Stimulated activated CD8-positive, alpha-beta memory T cell treated with anti-CD3 and anti-CD28 coated beads, Interleukin-4, amount 100 ng/mL, for 4 hours (primary cell): ENCODE results near the gene CSNK2A1.

ENCODE experiments used
- DNase-seq, 2 donors: peaks; one replicate each; pipeline ENCODE4 v3.0.0-alpha.2; 2020; ENCODE audit warnings: low read depth in 2 of 2, low spot score in 1 of 2

CSNK2A1 gene

DNA sequence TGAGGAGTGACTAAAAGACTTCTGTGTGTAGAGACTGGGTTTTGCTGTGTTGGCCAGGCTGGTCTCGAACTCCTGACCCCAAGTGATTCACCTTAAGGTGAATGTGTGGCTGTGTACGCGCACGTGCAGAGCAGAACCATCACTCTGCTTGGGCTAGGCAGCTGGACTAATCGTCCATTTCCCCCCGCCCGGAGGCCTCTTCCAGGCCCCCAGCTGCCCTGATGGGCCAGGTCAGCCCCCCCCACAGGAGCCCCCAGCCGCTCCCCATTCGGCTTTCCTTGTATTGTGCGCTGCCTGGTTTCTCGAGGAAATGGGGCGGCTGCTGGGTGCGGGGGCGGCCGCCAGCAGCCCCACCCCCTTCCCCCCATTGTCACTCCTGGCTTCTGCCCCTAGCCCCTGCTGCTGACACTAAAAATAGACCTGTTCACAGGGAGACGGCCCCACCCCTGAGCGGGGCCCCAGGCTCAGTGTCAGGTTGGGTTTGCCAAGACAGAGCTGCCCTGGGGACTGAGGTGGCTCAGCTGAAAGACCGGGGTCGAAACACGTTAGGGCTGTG lies 24.6 kb upstream of the CSNK2A1 start:
- no peak for DNase-seq

DNA sequence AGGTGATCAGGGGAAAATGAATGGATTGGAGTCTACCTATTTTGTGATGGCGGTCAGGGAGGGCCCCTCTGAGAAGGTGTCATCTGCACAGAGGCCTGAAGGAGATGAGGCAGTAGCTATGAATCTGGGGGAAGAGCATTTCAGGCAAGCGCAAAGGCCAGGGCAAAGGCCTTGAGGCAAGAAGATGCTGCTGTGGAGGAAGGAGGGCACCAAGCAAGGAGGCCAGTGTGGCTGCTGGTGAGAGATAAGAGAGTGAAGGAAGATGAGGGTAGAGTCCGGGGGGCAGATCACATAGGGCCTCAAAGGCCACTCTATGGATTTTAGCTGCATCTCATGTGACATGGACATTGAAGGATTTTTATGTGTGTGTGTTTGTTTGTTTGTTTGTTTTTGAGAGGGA lies 20.6 kb upstream of the CSNK2A1 start:
- DNase-seq, result no peak

DNA sequence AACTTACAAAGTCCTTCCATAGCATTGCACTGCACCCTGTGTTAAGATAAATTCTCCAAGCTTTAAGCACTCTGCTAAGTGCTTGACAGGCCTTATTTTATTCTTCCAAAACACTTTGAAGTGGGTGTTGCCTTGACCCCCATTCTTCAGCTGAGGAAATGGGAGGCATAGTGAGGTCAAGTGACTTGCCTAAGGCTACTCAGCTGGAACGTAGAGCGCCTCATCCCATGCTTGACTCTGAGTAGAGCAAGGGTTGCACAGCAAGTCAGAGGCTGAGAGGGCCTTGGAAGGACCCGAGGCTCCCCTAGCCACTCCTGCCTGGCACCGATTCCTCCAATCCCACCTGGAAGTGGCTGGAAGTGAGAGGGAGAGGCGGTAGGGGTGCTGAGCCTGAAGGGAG lies 19.6 kb upstream of the CSNK2A1 start:
- DNase-seq, result no peak

DNA sequence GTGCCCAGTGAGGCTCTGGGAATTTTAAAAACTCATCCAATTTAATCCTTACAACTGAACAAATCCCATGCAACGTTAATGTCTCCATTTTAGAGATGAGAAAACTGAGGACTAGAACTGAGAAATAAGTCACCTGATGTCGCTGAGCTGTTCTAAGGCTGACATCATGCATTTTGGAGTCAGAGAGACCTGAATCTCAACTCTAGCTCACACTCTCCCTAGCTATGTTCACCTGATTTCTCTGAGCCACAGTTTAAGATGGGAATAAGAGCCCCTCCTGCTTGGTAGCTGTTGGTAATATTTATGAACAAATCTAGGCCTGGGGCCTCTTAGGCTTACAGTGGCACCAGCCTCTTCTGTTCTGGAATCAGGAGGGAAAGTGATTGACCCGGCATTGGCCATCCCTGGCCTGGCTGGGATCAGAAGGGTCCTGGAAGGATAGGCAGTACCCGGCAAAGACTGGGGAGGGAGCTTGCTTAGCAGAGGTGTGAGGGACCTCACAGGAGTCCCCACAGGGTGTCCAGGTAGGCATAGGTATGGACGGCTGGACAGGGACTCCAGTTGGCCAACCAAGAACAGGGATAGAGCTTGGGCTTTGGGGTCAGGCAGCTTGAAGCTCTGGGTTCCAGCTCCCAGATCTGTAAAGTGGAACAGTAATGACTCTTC lies 18.8 kb upstream of the CSNK2A1 start:
- DNase-seq, result no peak

DNA sequence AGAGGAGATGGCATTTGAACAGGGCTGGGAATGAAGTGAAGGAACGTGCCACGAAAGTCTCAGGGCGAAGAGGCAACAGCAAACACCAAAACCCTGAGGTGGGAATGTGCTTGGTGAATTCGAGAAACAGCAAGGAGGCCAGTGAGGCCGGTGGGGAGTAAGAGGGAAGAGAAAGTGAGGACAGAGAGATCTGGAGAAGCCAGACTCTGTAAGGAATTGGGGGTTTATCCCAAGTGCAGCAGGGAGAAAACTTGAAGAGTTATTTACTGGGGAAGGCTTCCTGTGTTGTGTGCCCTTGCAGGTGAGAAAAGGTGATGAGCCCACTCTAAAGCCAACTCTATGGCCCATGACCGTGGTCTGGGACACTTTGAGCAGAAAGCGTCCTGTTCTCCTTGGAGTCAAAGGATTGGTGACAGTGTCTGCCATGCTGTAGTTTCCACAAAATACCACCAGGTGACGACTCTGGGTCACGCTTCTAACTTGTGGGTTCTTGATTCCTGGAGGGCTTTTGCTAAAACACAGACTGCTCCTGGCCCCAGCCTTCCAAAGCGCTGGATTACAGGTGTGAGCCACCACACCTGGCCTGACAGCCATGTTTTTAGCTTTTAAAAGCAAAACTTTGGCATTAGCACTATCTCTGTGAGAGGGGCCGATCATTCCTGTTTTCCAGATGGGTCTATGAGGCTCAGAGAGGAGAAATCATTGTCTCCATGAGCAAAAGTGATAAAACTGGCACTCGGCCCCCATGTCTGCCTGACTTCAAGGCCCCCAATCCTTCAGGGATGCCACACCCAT lies 18.0 kb upstream of the CSNK2A1 start:
- DNase-seq, result peak in 1 of 2 donors; percentile 6

DNA sequence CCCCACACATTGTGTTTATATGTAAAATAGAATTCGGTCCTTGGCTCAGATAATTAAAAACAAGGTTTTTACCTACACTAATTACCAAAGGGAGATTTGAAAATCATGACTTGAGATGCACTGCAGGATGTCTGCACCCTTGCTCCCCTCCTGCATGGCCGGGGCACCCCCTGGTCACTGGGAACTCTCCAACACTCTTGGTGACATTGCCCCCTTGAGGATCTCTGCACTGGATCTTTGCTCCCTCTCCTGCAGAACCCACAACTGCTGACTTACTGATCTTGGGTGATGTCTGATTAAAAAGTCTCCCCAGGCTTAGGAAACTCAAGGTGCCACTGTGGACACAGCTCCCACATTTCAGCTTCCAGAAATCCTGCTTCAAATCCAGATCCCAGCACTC lies 17.1 kb upstream of the CSNK2A1 start:
- no peak for DNase-seq

DNA sequence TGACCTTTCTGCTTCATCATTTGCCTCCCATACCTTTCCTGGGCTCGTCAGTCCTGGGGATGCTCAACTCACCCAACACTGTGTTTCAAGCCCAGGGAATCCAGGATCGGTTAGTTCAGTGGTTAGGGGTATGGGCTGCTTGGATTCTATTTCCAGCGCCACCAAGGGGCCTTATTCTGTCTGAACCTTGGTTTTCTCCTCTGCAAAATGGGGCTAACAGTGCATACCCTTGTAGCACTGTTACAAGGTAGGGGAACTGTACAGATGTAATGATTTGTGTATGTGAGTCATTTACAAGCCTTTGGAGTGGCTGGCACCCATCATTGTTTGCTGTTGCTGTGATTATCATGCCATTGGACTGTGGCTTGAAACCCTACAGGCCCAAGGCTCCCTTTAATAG lies 14.5 kb upstream of the CSNK2A1 start:
- no peak for DNase-seq

DNA sequence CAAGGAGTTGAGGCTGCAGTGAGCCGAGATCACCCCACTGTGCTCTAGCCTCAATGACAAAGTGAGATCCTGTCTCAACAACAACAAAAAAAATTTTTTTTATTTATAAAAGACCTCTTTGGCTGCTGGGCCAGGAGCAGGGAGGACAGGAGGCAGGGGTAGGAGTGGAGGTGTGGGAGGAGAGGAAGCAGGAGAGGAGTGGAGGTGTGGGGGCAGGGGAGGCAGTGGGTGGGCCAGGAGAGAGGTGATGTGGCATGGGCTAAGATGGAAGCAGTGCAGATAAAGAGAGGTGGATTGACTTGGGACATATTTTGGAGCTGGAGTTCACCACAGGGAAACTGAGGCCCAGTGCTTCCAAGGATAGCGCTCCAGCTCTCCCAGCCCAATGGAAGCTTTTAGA lies 13.4 kb upstream of the CSNK2A1 start:
- no peak for DNase-seq

DNA sequence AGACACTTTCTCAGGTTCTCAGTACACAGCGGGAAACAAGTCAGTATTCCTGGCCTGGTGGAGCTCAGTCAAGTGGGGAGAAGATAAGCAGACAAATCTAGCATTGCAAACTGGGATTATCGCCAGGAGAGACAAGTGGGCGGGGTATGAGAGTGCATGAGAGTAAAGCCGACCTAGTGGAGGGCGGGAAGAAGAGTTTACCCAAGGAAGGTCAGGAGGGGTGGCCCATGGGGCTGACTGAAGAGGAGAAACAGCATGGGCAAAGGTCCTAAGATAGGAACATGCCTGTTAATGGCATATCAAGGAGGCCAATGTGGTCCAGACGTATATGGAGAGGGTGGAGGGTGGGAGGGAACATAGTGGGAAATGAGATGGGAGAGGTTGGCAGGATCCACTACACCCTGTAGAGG lies 12.4 kb upstream of the CSNK2A1 start:
- no peak for DNase-seq

DNA sequence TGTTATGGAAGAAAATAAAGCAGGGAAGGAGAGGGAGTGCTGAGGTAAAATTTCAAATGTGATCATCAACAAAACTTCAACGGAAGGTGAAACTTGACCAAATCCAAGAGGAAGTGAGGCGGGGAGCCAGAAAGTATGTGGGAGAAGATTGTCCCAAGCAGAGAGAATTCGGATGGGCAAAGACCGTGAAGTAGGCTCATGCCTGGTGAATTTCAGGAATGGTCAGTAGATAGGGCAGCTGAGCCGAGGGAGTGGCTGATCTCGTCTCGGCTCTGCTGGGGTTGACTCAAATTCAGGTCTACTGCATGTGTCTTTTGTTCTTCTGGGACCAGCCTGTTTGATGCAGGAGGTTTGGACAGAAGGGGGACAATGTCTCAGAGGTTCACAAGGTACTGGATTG lies 7.0 kb upstream of the CSNK2A1 start:
- DNase-seq, result no peak

DNA sequence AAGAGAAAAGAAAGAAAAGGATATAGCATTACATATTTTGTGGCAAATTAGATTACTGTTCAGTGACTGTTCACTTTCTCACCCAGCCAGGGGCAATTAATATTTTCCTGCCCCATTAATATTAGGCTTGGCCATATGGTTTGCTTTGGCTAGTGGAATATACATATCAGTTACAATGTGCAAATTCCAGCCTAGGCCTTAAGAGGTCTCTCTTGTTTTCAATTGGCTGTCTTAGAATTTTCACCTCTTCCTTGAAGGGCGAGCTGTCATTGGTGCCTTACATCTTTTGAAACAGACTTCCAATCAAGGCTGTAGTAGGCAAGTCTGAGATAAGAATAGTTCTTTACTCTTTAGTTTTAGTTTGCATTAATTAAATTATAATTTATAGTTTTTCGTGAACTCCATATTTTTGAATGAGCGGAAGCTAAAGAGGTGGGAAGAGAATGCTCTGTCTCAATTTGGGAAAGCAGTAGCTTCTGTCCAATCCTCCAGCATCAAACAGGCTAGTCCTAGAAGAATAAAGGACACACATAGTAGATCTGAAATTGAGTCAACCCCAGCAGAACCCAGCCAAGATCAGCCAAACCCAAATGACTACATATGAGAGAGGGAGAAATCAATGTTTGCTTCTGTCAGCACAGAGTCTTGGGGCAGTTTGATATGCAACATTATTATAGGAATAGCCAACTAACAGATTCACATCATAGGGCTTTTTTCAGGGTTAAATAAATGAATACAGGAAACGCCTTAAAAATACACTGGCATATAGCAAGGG lies 6.3 kb upstream of the CSNK2A1 start:
- DNase-seq, result no peak

DNA sequence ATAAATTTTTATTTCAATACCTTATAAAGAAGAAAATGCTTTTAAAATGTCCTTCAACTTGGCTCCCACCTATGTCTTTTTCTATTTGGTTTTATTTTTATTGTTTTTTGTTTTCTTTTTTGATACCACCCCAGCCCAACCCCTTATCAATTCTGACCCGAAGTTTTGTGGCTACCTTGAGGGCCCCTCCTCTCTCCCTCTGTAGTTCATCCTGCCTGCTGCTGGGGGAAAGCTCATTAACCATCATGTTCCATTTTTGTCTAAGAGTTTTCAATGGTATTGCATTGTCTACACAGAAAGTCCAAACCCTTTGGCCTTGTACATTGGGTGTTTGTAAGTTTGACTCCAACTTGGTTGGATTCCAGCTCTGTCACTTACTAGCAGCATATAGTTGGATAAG lies 5.3 kb upstream of the CSNK2A1 start:
- DNase-seq, result no peak

DNA sequence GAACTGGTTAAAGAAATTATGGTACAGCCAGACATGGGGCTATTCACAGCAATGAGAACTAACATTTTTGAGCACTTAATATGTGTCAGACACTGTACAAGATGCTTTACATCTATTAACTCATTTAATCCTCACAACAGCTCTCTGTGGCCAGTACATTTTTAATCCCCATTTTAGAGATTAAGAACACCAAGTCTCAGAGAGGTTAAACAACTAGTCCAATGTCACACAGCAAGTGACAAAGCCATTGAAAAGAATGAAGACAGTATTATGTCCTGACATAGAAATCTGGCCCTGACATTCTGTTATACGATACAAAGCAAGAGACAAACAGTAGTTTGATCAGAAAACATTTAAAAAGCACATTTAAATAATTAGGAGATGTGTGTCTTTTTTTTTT lies 3.8 kb upstream of the CSNK2A1 start:
- DNase-seq, result no peak

DNA sequence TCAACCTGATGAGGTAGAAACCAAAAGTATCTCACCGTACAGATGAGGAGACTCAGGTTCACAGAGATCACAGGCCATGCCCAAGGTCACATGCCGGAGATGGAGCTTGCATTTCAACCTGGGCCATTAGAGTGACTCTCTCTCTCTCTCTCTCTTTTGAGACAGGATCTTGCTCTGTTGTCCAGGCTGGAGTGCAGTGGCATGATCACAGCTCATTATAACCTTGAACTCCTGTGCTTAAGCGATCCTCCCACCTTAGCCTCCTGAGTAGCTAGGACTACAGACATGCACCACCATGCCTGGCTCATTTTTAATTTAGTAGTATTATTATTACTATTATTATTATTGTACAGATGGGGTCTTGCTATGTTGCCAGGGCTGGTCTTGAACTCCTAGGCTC lies 2.8 kb upstream of the CSNK2A1 start:
- DNase-seq, result no peak

DNA sequence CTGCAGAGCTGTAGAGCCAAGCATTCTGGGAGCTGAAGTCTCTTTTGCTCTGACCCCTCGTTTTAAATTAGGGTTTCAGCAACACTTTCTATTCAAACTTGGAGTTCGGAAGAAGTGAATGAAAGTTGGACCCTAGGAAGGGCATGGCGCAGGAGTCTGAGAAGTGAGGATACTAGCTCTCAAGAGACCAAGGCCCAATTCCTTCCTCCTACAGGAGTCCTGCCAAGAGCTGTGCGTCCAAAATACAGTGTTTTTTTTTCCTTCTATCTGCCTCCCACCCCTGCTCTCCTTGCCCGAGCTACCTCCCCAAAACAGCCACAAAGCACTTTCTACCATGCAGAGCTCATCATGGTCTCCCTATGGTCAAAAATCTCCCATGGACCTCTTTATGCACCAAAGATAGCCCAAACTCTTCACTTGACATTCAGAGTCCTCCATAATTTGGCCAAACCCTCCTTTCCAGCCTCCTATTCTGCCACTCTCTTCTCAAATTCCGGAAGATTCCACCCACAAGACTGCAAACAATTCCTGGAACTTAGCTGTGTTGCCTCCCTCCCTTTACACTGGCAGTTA lies 649 bp upstream of the CSNK2A1 start:
- no peak for DNase-seq

DNA sequence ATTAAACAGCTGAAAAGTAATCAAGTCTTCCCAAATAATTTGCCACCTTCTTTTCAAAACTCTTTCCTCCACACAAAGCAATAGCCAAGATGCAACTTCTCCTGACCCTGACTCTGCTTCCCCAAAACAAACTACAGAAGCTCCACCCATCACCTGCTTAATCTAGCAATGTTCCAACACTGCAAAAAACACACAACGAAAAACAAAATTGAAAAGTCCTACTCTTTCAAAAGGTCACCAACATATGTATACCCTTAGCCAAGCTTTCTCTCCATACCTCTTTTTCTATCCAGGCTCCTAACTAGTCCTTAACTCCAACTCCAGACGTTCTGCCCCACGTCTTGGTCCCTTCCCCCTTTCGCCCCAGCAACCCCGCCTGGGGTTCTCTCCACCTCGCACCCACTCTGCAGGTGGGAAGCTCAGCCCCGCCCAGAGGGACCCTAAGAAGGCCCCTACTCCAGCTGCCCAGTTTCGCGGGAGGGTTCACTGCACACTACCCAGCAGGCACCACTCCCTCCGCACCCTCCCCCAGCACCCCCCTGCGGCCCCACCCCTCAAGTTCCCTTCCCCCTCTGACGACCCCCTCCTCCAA lies 717 bp downstream of the CSNK2A1 start:
- no peak for DNase-seq

DNA sequence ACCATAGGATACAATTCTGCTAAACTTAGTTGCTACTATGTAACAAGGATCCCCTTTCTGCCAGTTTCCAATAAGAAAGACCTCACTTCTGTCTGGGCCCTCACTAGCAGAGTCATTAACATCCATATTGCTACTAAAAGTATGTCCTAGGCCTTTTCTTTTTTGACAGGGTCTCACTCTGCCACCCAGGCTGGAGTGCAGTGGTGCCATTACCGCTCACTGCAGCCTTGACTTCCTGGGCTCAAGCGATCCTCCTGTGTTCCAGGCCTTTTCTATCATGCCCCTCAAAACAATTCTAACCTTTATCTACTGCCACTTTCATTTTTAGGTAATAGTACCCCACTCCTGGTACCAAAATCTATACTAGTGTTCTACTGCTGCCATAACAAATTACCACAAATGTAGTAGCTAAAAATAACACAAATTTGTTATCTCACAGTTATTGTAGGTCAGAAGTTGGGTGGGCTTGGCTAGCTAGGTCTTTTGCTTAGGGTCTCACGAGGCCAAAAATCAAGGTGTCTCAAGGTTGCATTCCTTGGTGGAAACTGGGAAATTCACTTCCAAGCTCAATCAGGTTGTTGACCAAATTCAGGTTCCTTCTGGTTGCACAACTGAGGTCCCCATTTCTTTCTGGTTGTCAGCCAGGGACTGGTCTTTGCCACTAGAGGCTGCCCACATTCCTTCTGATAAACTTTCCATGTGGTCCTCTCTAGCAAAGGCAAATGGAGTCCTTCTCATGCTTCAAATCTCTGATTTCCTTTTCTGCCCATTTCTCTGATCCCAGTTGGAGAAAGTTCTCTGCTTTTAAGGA lies 3.0 kb downstream of the CSNK2A1 start:
- no peak for DNase-seq

DNA sequence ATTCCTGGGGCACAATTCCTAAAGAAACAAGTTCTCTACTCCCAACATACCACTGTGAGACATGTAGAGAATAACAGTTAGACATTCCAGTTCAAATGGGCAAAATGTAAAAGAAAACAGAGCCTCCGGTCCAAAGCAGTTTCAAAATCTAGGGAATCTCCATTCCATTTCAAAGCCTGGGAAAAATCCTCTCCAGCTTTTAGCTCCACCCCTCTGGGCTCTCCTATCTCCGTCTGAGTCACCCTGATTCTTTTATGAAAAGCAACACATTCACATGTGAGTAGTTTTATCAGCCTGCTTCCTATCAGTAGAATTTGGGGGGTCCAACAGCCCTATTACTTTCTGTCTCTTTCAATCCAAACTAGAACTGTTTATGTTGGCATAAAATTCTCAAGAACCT lies 3.7 kb downstream of the CSNK2A1 start:
- no peak for DNase-seq

DNA sequence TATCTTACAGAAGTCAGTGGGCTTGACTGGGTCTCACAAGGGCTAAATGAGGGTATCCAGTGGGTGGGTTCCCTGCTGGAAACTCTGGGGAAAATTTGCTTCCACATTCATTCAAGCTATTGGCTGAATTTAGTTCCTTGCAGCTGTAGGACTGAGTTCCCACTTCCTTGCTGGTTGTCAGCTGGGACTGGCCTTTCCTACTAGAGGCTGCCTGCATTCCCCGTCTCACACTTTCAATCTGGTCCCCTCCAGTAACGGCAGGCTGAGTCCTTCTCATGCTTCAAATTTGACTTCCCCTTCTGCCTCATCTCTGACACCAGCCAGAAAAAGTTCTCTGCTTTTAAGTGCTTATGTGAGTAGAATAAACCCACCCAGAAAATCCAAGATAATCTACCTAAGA lies 4.4 kb downstream of the CSNK2A1 start:
- DNase-seq, result no peak

DNA sequence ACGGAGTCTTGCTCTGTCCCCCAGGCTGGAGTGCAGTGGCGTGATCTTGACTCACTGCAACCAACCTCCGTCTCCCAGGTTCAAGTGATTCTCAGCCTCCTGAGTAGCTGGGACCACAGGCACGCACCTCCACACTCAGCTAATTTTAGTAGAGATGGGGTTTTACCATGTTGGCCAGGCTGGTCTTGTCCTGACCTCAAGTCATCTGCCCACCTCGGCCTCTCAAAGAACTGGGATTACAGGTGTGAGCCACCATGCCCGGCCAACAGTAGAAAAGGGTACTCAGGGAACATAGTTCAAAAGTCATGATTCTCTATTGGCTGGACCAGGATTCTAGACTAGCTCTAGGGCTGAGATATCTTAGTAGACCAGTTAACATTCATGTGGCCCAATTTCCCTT lies 5.6 kb downstream of the CSNK2A1 start:
- no peak for DNase-seq
